ENCODE measurements around the gene EN1. TPM values are rescaled to one million over a fixed set of nuclear protein-coding genes. Genes with fewer than 3 reads are reported as not detected.

The EN1 gene
- total and polyA plus RNA-seq, 2 of the 13 experiments (the other 11 are each of a cell fraction or from before 2014, with no cell fraction given): not detected

DNA sequence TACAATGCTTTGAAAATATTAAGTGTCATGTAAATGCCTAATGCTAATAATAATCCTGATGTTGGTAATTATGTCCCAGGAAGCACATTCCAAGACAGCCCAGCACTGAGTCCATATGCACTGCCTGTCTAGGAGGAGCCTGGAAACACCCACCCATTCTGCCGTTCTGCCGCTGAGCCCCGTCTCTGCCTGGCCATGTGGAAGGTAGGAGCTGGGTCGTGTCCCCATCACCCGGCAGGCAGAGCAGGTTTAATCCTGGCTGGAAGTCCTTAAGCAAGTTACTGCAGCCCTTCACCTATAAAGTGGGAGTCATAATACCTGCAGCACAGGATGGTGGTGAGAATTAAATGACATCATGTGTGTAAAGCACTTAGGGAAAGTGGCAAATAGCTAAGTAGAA, 13.1 kb upstream of the EN1 start (continued):
- TF ChIP-seq MNT (IDR thresholded peaks at IDR 0.05): no peak

- no peaks in the 10 kb centered on the region for H3K9me3 ChIP-seq (ENCODE audit: low read length)
- intact Hi-C loops (cut with micrococcal nuclease; ENCODE audit: unreplicated experiment) (no loop called here), in situ Hi-C loops (cut with HindIII; ENCODE audit: extremely low pct_ligation_motif_present, low pct_unique_long_range_greater_than_20kb) (loop anchor here (5.0 to 10.0 kb wide), 2 partner anchors 487 to 814 kb away; no protein-coding TSS in a partner anchor)
- no peak overlapping the region for H3K4me2 ChIP-seq (ENCODE audit: low read depth, low read length)
- no peaks in the 10 kb centered on the region for H3K79me2 ChIP-seq (ENCODE audit: insufficient read depth, low read length)
- H3K4me1 ChIP-seq (ENCODE audit: insufficient read depth, low read length): no peaks in the 10 kb centered on the region
- WGBS (ENCODE audit: low lambda C conversion rate): 38% methylated on average over 20 of the region's 26 CpGs
- peaks cover 19 to 81% of the 10 kb centered on the region in 2 experiments for H3K27me3 ChIP-seq (ENCODE audit: control insufficient read depth in 1 of 2, insufficient read depth in 2 of 2, low read length in 2 of 2)
- DNase-seq (ENCODE audit: low spot score) (no peak), ATAC-seq (no peak), FAIRE-seq (no peak)
- no peak overlapping the region for H3K4me3 ChIP-seq (replicated peaks in 1 of 3; ENCODE audit: insufficient read depth in 1 of 3, low read depth in 2 of 3, low read length in 3 of 3)
- H3K9ac ChIP-seq (ENCODE audit: insufficient read depth, low read depth, low read length): no peak overlapping the region
- POLR2A ChIA-PET: no interaction called here
- no peak overlapping the region for H3K27ac ChIP-seq (ENCODE audit: extremely low read length, insufficient read depth, low read length)
- H4K20me1 ChIP-seq (ENCODE audit: insufficient read depth, low read length): no peaks in the 10 kb centered on the region
- CTCF ChIA-PET (ENCODE audit: low intra/inter-chr PET ratio, low total read pairs): no interaction called here
- BruUV-seq (replicated peaks): no TSS peak
- no peaks in the 10 kb centered on the region for H3K36me3 ChIP-seq (replicated peaks in 1 of 2; ENCODE audit: control insufficient read depth in 1 of 2, insufficient read depth in 2 of 2, low read length in 2 of 2)
- H2AFZ ChIP-seq (ENCODE audit: low read length): no peak overlapping the region
- TF ChIP-seq MLLT10 (CRISPR knock-in tag; IDR thresholded peaks at IDR 0.05) (no peak), ZNF709 (CRISPR knock-in tag; IDR thresholded peaks at IDR 0.05) (no peak), NONO (IDR thresholded peaks at IDR 0.05) (no peak), NONO (CRISPR knock-in tag; conservative IDR thresholded peaks at IDR 0.05) (no peak), TGIF2 (CRISPR knock-in tag; IDR thresholded peaks at IDR 0.05) (no peak), DNMT1 (CRISPR knock-in tag; IDR thresholded peaks at IDR 0.05) (no peak), TSC22D2 (CRISPR knock-in tag; IDR thresholded peaks at IDR 0.05; ENCODE audit: borderline replicate concordance) (no peak), KLF6 (CRISPR knock-in tag; IDR thresholded peaks at IDR 0.05) (no peak), ZNF234 (CRISPR knock-in tag; conservative IDR thresholded peaks at IDR 0.05) (no peak)
- TF ChIP-seq, protein P1, sequence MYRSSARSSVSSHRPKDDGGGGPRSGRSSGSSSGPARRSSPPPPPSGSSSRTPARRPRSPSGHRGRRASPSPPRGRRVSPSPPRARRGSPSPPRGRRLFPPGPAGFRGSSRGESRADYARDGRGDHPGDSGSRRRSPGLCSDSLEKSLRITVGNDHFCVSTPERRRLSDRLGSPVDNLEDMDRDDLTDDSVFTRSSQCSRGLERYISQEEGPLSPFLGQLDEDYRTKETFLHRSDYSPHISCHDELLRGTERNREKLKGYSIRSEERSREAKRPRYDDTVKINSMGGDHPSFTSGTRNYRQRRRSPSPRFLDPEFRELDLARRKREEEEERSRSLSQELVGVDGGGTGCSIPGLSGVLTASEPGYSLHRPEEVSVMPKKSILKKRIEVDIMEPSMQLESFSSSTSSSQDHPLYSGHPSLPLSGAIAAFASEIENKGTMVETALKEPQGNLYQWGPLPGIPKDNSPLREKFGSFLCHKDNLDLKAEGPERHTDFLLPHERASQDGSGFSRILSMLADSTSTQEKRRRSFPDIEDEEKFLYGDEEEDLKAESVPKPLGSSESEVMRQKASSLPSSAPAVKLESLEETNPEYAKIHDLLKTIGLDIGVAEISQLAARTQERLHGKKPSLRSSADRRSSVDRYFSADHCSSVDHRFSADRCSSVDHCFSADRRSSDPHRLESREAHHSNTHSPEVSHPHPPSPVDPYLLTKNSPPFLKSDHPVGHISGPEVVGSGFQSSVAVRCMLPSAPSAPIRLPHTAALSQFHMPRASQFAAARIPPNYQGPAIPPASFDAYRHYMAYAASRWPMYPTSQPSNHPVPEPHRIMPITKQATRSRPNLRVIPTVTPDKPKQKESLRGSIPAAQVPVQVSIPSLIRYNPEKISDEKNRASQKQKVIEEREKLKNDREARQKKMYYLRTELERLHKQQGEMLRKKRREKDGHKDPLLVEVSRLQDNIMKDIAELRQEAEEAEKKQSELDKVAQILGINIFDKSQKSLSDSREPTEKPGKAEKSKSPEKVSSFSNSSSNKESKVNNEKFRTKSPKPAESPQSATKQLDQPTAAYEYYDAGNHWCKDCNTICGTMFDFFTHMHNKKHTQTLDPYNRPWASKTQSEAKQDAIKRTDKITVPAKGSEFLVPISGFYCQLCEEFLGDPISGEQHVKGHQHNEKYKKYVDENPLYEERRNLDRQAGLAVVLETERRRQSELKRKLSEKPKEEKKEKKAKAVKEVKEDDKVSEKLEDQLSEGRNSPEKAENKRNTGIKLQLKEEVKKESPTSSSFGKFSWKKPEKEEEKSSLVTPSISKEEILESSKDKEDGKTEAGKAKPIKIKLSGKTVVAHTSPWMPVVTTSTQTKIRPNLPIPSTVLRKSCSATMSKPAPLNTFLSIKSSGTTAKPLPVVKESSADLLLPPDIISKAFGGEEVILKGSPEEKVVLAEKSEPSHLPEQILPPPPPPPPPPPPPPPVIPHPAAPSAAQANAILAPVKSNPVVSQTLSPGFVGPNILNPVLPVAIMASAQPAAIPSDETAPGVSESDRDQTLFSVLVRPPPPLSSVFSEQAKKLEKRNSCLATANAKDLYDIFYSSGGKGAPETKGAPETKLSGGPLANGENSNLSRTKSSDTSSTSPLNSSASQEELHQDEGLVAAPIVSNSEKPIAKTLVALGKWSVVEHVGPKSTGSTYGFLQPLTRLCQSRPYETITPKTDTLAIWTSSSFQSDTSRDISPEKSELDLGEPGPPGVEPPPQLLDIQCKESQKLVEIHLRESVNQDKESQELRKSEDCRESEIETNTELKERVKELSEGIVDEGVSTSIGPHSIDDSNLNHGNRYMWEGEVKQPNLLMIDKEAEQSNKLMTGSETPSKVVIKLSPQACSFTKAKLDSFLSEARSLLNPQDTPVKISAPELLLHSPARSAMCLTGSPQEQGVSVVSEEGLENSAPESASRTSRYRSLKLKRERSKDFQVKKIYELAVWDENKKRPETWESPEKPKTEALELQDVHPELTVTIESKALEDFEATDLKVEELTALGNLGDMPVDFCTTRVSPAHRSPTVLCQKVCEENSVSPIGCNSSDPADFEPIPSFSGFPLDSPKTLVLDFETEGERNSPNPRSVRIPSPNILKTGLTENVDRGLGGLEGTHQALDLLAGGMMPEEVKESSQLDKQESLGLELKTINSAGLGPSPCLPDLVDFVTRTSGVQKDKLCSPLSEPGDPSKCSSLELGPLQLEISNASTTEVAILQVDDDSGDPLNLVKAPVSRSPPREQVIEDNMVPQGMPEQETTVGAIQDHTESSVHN (CRISPR knock-in tag; IDR thresholded peaks at IDR 0.05): no peak
- TF ChIP-seq, protein P2, sequence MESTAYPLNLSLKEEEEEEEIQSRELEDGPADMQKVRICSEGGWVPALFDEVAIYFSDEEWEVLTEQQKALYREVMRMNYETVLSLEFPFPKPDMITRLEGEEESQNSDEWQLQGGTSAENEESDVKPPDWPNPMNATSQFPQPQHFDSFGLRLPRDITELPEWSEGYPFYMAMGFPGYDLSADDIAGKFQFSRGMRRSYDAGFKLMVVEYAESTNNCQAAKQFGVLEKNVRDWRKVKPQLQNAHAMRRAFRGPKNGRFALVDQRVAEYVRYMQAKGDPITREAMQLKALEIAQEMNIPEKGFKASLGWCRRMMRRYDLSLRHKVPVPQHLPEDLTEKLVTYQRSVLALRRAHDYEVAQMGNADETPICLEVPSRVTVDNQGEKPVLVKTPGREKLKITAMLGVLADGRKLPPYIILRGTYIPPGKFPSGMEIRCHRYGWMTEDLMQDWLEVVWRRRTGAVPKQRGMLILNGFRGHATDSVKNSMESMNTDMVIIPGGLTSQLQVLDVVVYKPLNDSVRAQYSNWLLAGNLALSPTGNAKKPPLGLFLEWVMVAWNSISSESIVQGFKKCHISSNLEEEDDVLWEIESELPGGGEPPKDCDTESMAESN (CRISPR knock-in tag; conservative IDR thresholded peaks at IDR 0.05): no peak
These were observed 11.8 kb upstream of the EN1 start for GRCh38 chr2:118859157-118859770.
